Activated naive CD4-positive, alpha-beta T cell treated with anti-CD3 and anti-CD28 coated beads, Interleukin-2, amount 50 U/mL, for 16 hours (primary cell): ENCODE data around the gene PRDM5.

Experiments used
- DNase-seq: peaks from one replicate; pipeline ENCODE4 v3.0.0-alpha.2; 2020

Gene PRDM5

DNA sequence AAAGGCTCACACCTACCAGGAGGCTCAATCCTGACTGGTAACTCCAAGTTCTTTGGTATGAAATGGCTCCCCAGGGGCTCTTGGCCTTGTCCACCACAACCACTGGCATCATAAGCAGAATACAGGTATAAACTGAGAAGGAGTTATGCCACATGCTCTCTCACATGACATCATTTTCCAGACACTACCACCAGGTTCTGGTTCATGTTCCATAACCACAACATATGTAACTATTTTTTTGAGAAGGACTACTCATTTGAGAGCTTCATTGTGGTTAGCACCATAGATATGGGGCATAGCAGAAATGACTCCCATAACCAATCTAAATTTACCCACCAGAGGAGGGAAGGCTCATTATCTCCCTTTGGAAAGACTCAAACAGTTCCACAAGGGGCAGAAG is 19.6 kb downstream of the PRDM5 start:
- no peak for DNase-seq

DNA sequence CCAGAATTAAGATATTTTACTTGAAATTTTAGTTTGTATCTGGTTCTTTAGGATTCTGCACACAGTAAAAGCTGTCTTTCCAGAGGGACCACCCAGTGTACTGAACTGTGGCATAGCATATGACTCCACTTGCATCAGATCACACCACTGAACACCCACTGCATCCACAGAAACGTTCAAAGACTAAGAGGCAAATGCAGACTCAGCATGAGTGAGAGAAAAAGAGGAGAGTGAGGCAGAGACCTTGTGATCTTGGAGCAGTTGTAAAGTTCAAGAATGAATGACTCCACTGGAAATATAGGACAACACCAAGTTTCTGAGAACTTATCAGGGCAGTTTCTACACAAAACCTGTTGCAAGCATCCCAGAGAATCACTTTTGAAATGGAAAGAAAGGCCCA is 20.8 kb downstream of the PRDM5 start:
- no peak for DNase-seq

GRCh38 chr4:120897981-120898719 is 24.4 kb downstream of the PRDM5 start:
- DNase-seq = no peak

DNA sequence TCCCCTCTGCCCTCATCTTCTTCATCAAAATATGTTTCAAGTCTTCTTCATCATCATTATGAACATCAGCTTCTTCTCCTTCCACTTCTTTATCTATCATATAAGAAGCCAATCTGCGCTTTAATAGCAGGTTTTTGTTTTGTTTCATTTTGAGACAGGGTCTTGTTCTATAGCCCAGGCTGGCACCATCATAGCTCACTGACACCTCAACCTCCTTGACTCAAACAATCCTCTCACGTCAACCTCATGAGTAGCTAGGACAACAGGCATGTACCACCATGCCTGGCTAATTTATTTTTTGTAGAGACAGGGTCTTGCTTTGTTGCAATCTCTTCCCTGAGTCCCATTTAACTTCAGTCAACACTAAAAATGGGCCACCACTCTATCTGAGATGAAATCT is 27.0 kb downstream of the PRDM5 start:
- no peak for DNase-seq

DNA sequence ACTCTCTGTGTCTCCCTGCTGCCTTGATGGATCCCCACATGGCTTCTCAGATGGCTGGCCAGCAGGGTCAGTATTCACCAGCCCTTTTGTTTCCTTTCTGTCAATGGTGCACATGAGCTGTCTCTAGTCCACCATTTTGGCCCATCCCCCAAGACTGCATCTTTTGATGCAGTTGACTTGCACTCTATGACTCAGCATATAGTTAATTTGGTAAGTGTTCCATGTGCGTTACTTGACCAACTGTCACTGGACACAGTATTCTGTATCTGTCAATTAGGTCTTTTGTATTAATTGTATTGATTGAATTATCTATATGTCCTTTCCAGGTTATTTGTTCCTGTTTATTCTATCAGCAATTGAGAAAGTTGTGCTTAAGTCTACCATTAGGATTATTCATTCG is 29.2 kb downstream of the PRDM5 start:
- no peak for DNase-seq

GRCh38 chr4:120886191-120886590 is 36.3 kb downstream of the PRDM5 start:
- DNase-seq = no peak

DNA sequence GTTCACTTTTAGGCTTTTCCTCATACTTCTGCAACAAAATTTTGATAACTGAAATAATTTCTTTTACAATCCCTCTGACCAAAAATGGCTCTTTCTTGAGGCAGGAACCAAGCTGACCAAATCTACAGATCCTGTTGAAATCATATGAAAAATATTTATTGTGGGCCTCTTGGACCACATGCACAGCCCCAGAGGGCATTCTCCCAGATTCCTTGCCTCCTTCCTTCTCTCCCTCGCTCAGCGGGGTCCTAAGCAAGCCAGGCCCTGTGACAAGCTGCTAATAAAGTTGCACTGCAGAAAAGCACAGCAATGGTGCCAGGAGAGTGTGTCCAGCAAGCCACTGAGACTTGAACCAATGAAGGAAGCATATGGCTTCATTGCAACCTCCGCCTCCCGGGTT is 40.7 kb downstream of the PRDM5 start:
- DNase-seq = no peak

DNA sequence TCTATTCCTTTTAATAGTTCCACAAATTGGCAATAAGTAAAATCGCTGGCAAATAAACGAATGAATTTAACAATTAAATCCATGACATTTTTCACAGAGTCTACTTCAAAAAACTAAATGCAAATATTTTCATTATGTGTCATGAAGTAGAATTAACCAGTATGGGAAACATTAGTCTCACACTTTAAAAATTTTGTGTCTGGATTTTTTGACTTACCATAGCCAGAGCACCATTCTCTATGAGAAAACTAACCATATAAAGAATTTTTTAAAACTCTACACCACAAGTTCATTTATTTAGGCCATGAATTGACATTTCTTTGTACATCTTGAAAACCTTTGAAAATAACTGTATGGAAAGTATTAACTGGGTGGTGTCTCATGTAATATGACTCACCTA is 41.2 kb downstream of the PRDM5 start:
- DNase-seq = no peak

GRCh38 chr4:120877021-120877420 is 45.5 kb downstream of the PRDM5 start:
- no peak for DNase-seq

DNA sequence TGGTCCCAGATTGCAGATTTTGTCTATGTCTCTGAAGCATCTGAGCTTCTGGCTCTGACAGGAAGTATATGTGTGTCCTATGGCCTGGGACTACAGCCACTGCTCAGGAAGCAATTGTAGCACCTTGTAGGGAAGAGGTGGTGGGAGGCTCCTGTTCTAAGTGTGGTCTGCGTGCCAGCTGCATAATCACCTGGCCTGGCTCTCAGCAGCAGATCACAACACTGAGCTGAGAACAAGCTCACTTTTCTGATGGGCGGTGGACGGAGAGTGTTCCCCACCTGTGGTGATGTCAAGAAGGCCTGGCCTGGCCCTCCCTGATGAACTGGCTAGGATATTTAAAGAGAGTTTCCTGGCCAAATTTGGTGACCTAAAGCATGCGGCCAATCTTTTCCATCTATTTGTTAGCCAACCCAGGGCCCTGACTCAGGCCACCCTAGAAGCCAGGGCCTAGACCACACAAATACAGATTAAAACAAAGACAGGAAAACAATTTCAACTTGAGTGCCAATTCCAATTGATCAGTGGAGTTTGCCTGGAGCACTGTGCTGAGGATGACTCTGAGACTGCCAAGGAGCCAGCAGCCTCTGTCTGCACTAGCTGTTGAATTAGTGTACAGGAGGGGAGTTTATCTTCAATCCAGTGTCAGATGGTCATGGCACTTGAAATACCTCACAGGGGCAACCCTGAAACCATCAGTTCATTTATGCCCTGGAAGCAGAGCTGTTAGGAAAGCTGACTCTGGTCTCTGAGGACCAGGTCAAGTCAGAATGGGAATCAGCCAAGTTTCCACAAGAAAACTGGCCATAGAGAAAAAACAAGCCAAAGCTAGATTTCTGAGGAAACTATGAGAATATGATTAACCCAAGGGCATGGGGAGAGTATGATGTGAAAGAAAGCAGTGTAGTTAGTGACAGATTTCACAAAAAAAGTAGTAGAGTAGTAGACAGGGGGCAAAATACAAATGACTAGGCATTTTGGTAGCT is 47.4 kb downstream of the PRDM5 start:
- no peak for DNase-seq

DNA sequence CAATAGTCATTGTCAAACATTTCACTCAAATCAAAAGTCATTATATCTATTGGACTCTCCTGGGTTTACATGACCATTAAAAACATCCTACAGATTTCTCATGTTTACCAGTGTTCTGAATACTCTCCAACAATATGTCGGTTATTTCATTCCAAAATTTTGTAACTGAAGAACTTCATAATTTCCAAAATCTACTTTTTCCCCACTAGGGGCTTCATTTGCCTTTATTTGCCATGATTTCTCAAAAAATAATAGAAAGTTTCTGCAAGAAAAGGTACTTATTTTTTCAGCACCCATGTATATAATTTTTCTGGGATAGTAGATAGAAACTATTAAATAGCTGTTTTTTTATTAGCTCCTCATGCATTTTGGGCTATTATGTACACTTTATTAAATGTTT is 49.0 kb downstream of the PRDM5 start:
- no peak for DNase-seq

DNA sequence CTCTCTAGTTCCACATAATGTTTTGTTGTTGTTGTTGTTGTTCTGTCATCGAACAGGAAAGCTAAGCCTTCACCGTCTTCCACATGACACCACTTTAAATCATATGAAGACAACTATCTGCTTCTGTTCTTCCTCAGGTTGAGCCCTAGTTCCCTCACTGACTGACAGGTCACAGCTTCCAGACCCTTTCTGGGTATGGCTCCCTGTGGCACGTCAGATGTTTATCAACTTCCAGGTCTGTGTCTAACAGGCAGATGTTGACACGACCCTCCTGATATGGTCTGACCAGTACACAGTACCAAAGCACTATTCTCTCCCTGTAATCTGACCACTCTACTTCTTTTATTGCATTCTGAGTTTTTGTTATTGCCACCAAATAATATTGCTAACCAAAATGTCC is 51.4 kb downstream of the PRDM5 start:
- DNase-seq = no peak

DNA sequence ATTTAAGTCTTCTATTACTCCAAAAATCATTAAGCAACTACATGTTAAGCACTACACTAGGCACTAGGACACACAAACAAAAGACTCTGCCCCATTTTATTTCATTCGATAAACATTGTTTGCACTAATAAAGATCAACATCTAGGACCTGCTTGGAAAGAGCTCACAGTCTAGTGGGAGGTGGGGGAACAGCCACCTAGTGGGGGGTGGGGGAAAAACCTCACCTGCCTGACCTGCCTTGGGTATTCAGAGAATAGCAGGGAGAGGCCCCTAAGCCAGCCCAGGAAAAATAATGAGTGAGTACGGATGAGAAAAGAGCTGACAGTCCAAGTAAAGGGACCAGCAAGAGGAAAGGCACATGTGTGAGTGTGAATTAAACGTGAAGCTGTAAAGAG is 52.2 kb downstream of the PRDM5 start:
- DNase-seq = no peak

DNA sequence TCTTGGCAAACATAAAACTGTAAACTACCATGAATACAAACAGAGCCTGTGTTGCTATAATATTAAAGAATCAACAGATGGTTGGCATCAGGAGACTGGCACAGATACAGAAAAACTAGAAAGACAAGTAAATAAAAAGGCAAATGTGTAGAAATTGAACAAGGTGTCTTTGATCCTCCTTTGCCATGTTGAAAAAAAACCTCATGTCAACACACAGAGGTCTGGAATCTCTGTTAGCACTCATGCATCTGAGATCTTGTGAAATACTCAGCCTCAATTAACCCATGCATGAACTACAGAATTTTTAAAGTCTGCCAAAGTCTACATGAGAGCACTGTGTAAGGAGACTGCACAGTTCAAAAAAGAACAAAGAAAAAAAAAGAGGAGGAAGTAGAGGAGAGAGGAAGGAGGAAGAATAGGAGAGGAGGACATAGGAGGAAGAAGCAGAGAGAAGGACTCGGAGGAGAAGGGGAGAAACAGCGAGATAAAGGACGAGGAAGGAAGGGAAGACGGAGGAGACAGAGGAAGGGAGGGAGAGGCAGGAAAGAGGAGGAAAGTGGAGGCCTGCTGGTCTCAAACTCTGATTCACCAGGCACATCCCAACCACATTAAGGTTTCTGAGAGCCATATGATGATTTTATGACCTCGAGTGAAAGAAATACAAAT is 52.8 kb downstream of the PRDM5 start:
- no peak for DNase-seq

DNA sequence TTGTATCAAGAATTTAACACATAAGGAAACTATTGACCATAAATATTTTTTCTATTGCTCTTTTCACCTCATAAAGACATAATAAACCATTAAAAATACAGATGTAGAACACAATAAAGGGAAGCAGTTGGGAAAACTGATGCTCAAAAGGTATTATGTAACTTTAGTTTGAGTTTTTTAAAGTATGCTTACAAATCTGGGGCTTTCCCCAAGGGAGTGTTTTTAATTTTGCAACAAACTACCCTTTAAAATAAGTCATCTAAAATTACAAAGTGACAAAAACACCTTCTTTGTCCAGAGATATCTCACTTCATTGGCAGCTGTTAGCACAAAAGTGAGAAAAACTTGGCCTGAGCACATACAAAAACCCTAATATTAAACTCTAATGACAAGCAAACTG is 55.0 kb downstream of the PRDM5 start:
- no peak for DNase-seq

DNA sequence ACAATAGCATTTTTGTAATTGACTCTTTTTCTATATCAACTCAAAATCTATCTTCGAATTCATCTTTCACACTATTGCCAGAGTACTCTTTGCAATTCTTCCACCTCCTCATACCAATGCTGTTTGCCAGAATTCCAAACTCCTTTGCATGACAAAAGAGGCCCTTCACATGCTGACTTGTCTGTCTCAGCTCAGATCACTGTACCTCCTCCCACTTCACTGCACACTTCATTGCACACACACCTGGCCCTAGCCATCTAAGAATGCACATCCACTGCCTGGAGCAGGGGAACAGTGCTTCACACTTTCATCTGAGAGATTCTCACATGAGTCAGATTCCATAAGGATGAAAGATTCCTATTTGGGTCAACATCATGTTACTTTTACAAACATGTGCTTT is 56.5 kb downstream of the PRDM5 start:
- no peak for DNase-seq

- DNase-seq = no peak
Measured at GRCh38 chr4:120864969-120865368, 57.6 kb downstream of the PRDM5 start.

DNA sequence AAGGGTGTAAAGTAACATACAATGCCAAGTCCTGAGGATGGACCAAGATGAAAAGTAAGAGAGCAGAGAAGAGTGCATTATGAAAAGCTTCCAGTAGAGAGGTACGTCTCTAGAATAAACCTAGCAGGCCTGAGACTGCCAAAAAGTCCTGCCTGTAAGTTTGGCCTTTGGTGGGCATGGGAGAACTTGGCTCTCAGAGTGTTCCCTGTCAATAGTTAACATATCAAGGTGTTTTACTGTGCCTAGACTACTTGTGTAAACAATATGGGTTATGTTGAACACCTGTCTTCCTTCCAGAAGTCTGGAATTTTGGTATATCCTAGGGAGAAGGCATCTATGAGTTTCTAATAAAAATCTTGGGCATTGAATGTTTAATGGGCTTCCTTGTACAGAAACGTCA is 60.1 kb downstream of the PRDM5 start:
- DNase-seq = no peak

DNA sequence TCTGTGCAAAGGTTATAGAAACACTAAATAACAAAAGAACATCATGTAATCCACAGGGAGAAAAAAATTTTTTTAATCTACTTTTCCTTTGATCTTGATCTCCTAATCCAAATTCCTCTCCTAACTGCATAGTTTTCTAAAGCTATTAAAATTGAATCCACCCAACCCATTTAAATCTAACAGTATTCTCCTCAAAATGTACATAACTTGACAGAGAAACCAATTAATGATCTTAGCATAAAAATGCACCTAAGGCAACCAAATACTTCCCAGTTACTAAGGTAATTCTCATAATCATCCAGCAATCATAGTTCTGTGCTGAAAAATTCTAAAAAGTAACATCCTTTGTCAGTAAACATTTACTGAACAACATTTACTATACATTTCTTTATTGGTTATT is 60.7 kb downstream of the PRDM5 start:
- DNase-seq = no peak

DNA sequence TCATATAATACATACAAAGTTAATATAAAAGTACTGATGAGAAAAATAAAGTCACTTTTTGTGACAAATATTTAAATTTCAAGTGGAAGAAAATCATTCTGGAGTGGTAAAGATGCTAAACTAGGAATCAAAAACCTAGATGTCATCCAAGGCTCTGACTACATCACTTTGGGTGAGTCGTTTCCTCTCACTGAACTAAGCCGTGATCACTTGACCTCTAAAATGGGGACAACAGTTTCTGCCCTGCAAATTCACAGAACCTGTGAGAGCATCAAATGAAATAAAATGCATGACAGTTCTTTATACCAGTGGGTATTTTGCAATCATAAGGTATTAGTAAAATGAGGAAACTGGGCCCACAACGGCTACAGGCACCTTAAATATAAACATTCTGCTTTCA is 63.8 kb downstream of the PRDM5 start:
- DNase-seq = no peak

DNA sequence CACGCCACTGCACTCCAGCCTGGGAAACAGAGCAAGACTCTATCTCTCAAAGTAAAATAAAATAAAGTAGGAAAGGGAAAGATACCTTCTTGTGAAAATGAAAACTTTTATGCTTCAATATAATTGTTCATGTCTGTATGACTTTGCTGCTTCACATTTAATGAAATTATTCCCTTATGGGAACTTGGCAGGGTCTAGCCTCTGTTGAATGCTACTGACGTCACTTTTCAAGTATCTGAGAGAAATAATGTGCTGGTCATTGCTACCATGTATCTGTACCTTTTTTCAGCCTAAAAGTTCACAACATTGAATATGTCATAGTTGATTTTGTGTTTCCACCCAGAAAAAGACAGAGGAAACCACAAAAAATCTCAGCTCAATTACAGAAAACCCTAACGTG is 65.2 kb downstream of the PRDM5 start:
- no peak for DNase-seq

GRCh38 chr4:120856294-120856693 is 66.2 kb downstream of the PRDM5 start:
- DNase-seq = no peak

DNA sequence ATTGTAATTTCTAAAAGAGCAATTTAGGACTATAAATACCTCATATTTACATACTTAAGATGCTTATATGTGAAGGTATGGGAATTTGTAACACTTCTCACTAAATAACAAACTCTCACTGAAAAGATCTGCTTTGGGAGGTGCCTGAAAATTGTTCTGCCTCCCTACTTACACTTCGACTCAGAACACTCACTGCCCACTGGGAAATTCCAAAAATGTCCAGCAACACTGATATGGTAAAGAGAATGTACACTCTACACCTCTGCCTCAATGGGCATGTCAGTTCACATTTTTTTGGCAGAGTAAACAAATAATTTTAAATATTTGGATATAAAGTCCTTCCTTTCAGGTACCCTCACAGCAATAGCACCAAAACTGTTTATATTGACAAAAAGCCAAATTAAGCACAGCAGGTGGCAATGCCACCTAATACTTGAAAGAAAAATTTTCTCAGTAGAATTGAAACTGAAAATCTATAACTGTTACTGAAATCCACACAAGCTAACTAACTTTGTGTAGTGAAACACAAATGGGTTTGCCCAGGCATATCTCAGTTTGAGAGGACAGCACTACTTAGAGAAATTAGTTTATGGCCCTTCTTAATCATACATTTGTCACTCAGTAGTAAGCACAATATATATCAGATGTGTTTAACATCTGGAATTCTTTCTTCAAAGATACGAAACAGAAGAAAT is 67.1 kb downstream of the PRDM5 start:
- DNase-seq = no peak
